IPS-18c (cell line): ENCODE results near the gene UBE2V1.
"Not testable (repeated sequence)": the region's sequence is repeated elsewhere in the genome, so short reads cannot be mapped to it uniquely, and the experiment has no call there.

Source experiments
- H3K4me3 ChIP-seq: 2 replicates; pipeline ENCODE4 v1.7.0; 2013; ENCODE audit warnings: low read depth, mild to moderate bottlenecking, low read length, moderate library complexity; ENCODE audit not compliant: insufficient read depth
- H3K9me3 ChIP-seq: one replicate; pipeline ENCODE4 v1.6.1; 2013; ENCODE audit warnings: mild to moderate bottlenecking, low read length, moderate library complexity; ENCODE audit not compliant: control insufficient read depth, insufficient read depth

Gene UBE2V1

DNA sequence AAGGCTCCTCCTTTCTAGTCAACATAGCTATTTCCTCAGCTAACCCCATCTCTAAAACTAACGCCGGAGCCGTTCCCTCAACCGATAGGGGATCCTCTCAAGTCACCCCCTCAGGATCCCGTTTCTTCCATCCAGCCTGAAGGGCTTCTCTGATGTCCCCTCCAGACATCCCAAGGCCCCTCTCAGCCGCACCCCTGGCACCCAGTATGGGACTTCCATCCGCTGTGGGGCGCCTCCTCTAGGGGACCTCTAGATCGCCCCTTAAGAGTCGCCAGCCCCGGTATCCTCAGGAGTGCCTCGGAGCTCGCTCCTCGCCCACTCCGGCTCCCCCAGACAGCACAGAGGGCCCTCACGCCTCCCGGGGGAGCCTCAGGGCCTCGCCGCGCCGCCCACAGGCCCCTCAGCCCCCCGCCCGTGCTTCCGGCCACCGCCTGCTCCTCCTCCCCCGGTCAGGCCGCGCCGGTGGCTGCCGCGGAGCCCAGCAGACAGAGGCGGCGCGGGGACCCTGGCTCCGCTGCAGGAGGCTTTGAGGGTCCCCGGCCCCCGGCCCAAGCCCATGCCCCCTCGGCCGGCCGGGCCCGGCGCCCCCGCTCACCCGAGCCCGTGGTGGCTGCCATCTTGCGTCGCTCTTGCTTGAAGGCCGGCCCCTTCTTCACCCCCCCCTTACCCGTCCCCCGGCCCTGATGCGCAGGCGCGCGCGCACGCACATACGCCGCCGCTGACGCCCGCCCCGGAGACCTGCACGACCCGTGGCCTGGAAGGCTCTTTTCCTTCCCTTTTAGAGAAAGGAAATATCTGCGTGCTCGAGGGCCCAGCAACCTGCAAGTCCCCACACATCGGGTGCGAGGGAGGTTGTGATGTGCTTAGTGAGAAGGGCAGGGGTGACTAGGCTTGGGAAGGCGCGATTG is at the start of gene UBE2V1:
UBE2V1 (minus strand) TSS at position 639 of the 908 bp plus-strand sequence; CDS start at position 617, 22 bp downstream.
- no peaks in the 10 kb centered on the region for H3K9me3 ChIP-seq
- peak within 1 kb of the TSS; percentile 95 for H3K4me3 ChIP-seq

GRCh38 chr20:50161494-50161893 is 48.5 kb upstream of the UBE2V1 start:
- not testable (repeated sequence) for H3K4me3 ChIP-seq, H3K9me3 ChIP-seq

DNA sequence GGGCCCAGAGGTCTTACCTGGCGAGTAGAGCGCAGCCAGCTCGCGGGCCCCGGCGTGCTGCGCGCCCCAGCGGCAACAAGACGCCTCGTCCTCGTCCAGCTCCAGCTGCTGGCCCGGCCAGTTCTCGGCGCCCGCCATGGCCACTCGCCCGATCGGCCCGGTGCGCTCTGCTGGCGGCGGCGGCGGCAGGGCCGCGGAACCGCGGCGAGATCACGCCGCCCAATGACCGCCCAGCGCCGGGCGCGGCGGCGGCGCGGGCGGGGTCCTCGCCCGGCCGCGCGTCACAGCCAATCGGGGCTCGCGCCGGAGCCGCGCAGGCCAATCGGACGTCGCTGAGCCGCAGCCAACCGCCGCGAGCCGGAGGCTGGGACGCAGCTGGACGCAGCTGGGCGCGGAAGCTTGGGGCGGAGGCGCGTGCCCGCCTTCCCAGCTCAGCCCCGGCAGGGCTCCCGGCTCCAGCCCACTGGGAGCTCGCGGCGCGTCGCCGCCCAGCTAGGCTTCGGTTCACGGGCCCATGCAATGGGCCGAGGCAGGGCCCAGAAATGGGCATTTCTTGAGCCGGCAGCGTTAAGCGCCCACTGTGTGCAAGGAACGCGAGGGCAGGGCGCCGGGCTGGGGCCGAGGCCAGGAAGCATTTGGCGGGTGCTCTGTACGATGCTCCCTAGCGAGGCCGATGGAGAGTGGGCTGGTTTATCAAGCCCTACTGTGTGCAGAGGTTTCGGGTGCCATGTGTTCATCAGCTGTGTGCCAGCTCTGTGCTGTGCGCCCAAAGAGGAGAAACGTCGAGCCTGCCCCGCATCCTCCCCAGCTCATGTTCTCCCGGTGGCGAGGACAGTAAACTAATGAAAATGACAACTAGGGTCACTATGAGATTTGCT is 40.8 kb upstream of the UBE2V1 start, which contains the start of gene PEDS1:
PEDS1 (minus strand) TSS at position 224 of the 878 bp plus-strand sequence; CDS start at position 138, 86 bp downstream.
- Histone ChIP-seq H3K9me3 (no peaks in the 10 kb centered on the region), H3K4me3 (peak within 1 kb of the TSS; percentile 91)

- Histone ChIP-seq H3K4me3 (peak overlapping the region; percentile 91), H3K9me3 (no peaks in the 10 kb centered on the region)
Observed at GRCh38 chr20:50153153-50153499, 40.2 kb upstream of the UBE2V1 start.

- H3K4me3 ChIP-seq, result peak overlapping the region; percentile 91
- no peaks in the 10 kb centered on the region for H3K9me3 ChIP-seq
Observed at GRCh38 chr20:50152394-50153152, 39.6 kb upstream of the UBE2V1 start.

DNA sequence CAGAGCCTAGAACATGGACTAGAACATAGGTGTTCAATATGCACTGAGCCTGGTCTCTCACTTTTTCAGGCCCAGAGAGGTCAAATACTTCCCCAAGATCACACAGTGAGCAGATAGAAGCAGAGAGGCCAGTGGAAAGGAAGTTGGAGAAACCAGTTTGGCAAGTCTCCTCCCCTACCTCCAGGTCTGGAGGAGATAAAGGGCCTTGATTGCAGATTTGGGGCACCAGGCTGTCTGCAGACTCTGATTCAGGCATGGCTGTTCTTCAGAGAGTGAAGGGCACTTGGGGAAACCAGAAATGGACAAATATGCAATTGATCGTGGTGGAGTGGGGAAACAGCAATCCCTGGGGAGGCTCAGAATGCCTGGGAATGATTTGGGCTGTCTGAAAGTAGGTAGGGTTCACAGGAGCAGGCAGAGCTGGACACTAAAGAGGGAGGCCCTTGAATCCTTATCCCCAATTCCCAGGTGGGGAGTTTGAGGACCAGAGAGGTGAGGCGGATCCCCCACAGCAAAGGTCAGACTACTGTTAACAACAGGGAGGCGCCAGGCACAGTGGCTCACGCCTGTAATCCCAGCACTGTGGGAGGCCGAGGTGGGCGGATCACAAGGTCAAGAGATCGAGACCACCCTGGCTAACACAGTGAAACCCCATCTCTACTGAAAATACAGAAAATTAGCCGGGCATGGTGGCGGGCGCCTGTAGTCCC is 38.2 kb upstream of the UBE2V1 start:
- Histone ChIP-seq H3K9me3 (no peaks in the 10 kb centered on the region), H3K4me3 (no peak overlapping the region)

DNA sequence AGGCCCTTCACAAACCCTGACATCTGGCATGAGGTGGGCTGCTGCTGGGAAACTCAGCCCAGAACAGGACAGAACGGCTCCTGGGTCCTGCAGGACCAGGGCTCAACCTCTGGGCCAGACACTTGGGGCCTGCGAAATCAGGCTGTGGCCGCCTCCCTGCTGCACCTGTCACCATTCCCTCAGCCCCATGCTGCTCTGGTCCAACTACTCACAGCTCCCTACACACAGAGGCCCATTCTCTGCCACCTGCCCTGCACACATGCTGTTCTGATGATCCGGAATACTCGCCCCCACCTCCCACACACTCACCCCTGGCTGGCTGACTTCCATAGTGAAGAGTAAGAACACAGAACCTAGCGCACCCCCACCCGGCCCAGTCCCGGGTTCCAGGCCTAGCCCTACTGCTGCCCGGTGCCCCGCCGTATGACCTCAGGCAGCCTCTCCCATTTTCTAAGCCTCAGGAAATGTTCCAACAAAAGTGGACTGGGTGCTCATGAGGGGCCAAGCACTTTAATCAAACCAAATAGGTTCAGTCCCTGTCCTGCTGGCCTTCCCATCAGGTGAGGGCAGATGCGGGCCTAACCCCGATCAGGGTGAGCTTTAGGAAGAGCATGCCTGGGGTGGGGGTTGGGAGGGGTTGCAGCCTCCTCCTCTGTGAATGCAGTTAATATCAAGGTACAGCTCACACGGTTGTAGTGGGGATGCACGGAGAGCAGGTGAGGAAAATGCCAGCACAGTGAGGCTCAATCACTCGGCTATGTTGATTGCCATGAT is 36.7 kb upstream of the UBE2V1 start:
- H3K4me3 ChIP-seq, result no peak overlapping the region
- H3K9me3 ChIP-seq, result no peaks in the 10 kb centered on the region

GRCh38 chr20:50146732-50147662 is 34.0 kb upstream of the UBE2V1 start:
- no peaks in the 10 kb centered on the region for H3K9me3 ChIP-seq
- H3K4me3 ChIP-seq, result no peak overlapping the region

DNA sequence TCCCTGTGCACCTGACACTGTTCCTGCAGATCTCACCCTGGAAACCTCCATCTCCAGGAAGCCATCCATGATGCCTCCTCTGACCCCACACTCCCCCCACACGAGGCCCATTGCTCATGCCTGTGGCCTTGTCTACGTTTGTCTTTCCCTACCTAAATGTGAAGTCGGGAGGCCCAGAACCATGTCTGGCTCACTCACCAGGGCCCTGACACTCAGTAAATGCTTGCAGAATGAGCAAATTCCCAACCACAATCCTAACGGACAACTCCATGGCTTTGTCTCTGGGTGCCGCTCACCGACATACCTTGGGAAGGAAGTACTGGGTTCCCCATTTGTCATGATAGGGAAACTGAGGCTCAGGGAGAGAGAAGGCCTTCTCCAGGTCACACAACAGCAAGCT is 33.3 kb upstream of the UBE2V1 start:
- H3K9me3 ChIP-seq, result no peaks in the 10 kb centered on the region
- no peak overlapping the region for H3K4me3 ChIP-seq

GRCh38 chr20:50145566-50145965 is 32.6 kb upstream of the UBE2V1 start:
- H3K4me3 ChIP-seq, result no peak overlapping the region

DNA sequence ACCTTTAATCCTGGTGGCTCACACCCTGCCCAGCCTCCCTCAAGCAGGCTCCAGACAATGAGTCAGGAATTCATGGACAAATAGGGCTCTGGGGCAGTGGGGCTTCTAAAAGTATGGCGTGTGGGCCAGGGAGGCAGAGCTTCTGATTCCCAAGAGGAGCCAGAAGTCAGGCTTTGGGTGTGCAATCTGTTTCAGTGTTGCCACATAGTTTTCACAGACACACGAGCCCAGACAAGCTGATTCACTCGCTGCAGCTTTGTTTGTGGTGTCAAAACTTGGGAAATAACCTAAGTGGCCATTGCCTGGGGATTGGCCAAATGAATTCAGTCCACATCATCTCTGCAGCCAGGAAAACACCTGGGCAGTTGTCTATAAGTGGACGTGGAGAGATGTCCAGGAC is 31.4 kb upstream of the UBE2V1 start:
- Histone ChIP-seq H3K4me3 (no peak overlapping the region), H3K9me3 (no peaks in the 10 kb centered on the region)

More at GRCh38 chr20:50145566-50145965, 32.6 kb upstream of the UBE2V1 start:
- no peaks in the 10 kb centered on the region for H3K9me3 ChIP-seq

GRCh38 chr20:50142812-50143211 is 29.9 kb upstream of the UBE2V1 start:
- no peaks in the 10 kb centered on the region for H3K9me3 ChIP-seq

GRCh38 chr20:50141811-50142561 is 29.0 kb upstream of the UBE2V1 start:
- H3K9me3 ChIP-seq, result no peaks in the 10 kb centered on the region
- H3K4me3 ChIP-seq, result no peak overlapping the region

More at GRCh38 chr20:50142812-50143211, 29.9 kb upstream of the UBE2V1 start:
- no peak overlapping the region for H3K4me3 ChIP-seq

DNA sequence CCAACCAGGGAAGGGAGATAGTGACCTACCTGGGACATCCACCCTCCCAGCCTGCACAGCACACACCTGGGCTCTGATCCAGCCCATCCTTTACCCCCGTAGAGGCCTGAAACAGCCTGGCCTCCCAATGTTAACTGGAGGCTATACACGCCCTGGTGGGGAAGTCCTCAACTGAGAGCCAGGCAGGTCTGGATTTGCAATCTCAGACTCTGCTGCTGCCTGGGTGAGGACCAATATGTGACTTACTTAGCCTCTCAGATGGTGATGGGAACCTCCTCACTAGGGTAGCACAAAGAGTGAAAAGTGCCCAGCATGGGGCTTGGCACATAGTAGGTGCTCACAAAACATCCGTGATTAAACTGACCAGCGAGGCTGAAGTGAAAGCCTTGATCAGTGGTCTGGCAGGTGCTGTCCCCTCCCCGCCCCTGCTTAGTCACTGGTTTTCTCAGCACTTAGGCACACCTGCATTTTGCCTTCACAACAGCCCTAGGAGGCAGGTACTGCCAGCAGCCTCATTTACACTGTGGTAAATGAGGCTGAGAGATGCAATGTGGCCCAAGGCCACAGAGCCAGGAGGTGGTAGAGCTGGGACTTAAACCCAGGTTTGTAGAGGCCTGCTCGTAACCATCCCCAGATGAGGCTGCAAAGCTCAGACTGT is 28.2 kb upstream of the UBE2V1 start:
- no peaks in the 10 kb centered on the region for H3K9me3 ChIP-seq
- H3K4me3 ChIP-seq, result no peak overlapping the region; the same call in 1 of the 2 replicates
